Measurements from ENCODE around the gene MARK4.

- no peak for TF ChIP-seq POLR2A (IDR thresholded peaks at IDR 0.05)
- no peak for TF ChIP-seq CTCF (IDR thresholded peaks at IDR 0.05)
Measured at GRCh38 chr19:45342911-45343310, 91.8 kb downstream of the MARK4 start.

All from lower leg skin (tissue), 3 donors.